HUDEP-2 (cell line): ENCODE results near the gene PCDHGC3.

Experiments
- DNase-seq, 76 experiments: peaks; one replicate each; lab custom pipeline; 2025; ENCODE audit not compliant: unreplicated experiment in 76 of 76; lab: John Stamatoyannopoulos, UW

PCDHGC3 gene

DNA sequence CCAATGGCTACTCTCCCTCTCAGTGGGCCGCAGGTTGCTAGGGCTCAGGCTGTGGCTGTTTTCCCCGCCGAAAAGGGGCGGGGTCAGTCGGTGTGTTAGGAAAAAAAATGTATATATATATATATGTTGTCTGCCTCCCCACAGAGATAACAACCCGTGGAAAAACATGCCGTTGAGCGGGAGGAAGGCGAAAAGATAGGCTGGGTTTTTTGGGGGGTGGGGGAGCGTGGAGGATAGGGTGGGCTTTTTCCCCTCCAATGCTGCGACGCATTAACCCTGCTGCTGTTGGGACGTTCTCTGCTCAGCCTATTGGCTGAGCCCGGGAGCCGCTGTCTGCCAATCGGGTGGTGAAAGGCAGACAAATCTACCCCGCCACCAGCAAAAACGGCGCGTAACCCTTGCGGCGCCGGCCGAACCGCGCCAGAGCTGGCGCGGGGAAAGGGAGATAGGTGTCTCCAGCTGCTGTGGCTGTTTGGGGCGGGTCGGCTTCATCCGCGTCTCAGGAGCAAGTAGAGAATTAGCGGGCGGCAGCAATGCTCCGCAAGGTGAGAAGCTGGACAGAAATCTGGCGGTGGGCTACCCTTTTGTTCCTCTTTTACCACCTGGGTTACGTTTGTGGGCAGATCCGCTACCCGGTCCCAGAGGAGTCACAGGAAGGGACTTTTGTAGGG, 9.0 kb downstream of the PCDHGC3 start, which contains the start of gene PCDHGC4:
Gene PCDHGC4 (plus strand): TSS at position 390 of the 671 bp plus-strand sequence. CDS start 144 bp downstream, at position 534.
- no peak for DNase-seq

- no peak for DNase-seq
Measured at GRCh38 chr5:141485321-141486055, 9.7 kb downstream of the PCDHGC3 start.

- DNase-seq, result no peak
Measured at GRCh38 chr5:141486091-141486490, 10.3 kb downstream of the PCDHGC3 start.

- no peak for DNase-seq
Measured at GRCh38 chr5:141487131-141487530, 11.4 kb downstream of the PCDHGC3 start.

DNA sequence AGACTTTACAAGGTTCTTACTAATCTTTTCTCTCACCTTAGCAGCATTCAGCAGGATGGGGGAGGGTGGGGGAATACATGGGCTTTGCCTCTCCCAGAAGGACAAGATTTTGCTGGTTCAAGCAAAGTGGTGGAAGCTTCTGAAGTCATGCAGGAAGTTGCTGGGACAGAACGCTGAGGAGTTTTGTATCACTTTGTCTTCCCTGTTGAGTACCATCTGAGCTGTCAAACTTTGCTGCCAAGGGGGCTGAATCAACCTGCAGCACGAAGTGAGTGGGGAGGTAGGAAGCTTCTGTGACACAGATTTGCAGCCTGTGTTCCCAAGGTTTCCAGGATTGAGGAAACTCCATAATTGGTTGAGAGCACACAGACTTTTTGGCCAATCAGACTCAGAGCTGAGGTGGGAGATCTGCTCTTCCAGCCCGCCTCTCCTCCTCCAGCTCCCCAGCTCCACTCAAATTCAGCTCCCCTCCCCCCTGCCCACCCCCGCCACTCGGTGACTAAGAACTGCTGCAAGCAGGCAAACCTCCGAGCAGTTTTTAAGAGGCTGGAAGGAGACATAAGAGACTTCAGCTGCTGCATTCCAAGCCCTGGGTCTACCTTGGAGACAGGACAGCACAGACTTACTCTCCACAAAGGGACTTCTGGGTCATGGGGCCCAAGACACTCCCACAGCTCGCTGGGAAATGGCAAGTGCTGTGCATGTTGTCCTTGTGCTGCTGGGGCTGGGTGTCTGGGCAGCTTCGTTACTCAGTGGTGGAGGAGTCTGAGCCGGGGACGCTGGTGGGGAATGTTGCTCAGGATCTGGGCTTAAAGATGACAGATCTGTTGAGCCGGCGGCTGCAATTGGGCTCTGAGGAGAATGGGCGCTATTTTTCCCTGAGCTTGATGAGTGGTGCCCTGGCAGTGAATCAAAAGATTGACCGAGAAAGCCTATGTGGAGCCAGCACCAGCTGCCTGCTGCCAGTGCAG, 13.1 kb downstream of the PCDHGC3 start, which contains the start of gene PCDHGC5:
Gene PCDHGC5 (plus strand): TSS at position 491 of the 971 bp plus-strand sequence. CDS start 160 bp downstream, at position 651.
- DNase-seq, result no peak

GRCh38 chr5:141489841-141490240, 14.1 kb downstream of the PCDHGC3 start:
- DNase-seq, result no peak

- no peak for DNase-seq
Measured at GRCh38 chr5:141490271-141490670, 14.5 kb downstream of the PCDHGC3 start.

GRCh38 chr5:141490771-141491170, 15.0 kb downstream of the PCDHGC3 start:
- no peak for DNase-seq

- no peak for DNase-seq
Measured at GRCh38 chr5:141491323-141492167, 15.8 kb downstream of the PCDHGC3 start.

DNA sequence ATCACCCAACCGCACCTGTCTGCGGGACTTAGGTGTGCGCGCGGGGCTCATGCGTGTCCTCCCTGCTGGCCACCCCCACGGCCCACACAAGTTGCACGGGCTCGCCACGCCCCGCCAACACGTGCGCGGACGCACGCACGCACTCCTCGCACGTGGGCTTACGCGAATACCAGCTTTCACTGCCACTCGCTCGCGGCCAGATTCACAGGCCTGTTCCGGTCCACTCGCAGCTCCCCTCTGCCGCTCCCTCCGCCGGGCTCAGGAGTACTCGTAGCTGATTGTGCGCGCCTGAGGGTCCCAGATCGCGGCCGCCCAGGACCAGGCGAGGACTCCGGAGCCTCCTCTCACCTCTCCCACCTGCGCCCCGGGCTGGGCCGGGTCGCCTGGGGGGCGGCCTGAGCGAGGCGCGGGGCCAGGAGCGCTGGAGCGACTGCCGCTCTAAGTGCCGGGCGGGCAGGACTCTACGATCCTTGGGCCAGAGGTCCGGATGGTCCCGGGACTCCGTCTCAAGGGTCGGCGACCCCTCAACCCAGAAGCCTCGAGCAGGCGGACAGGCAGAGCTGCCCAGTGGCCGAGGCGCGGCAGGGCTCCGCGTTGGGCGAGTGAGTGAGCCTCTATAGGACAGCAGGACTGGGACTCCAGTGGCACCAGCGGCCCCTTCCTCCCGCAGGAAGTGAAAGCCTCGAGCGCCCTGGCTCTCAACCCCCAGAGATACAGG, 16.6 kb downstream of the PCDHGC3 start:
- DNase-seq, result no peak

DNA sequence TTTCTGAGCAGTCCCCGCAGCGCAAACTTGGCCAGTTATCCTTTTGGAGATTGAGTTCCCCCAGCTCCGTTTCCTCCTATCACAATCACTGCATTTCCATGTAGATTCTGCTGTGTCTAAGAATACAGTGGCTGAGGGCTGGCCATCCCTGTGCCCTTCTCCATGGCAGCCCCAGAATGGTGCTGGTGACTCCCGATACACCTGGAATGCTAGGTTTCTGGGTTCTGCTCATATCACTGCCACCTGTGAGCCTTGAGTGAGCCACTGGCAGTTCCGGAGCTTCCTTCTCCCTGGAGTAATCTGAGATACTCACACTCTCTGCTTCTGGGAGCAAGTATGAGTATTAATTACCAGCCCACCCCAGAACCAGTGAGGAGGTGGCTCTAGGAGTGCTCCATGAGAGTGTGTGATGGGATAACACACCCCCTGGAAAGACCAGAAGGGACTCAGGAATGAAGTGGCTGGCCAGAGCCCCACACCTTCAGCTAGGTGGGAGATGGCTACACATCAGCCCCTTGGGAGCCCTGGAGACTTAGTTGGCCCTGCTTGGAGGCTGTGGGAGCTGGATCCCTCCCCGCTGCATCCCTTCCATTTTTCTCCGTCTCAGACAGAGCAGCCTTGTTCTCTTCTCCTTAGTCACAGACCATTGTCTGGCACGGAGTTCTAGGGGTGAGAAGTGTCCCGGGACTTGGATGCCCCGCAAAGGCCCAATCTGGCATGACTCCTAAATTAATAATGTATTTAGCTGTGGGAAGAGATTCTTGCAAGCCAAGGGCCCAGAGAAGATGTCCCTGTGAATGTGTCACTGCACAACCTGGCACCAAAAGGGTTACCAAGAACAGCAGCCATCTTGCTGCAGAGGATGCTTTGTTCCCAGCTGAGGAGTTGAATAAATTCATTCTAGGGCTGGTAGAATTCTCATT, 18.0 kb downstream of the PCDHGC3 start:
- no peak for DNase-seq

- no peak for DNase-seq
Measured at GRCh38 chr5:141494761-141495452, 19.1 kb downstream of the PCDHGC3 start.

GRCh38 chr5:141495453-141495811, 19.7 kb downstream of the PCDHGC3 start:
- DNase-seq, result no peak

DNA sequence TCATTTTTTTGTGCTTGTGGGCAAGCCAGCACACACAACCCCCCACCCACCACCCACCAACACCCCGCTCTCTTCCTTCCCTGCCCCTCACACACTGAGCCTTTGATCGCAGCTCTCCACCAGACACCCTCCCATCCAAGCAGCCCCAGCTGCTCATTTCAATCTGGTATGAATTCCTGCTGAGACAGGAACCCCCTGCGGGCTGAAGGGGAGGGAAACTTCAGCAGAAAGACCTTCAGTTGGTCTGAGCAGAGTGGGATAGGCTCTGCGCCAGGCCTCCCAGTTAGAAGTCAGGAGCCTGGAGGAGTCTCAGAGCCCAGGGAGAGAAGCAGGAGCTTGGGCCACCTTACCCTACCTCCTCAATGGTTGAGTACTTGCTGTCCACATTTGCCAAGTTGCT, 20.3 kb downstream of the PCDHGC3 start:
- no peak for DNase-seq

- no peak for DNase-seq
Measured at GRCh38 chr5:141501761-141502160, 26.0 kb downstream of the PCDHGC3 start.

DNA sequence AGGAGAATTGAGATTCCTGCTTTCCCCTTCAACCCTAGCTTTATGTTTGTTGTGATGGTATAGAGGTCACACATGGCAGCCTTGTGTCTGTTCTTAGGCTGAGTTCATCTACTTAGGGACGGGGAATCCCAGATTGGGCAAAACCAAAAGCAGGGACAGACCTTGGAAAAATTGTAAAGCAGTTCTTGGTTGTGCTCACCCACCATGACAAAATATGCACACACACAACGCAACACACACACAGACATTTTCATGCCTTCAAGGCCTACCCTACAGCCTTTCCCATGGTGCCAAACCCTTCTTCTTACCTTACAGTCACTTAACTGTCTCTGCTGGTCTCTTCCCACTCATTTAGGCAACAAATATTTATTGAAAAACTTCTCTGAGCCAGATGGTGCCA, 27.9 kb downstream of the PCDHGC3 start:
- no peak for DNase-seq

DNA sequence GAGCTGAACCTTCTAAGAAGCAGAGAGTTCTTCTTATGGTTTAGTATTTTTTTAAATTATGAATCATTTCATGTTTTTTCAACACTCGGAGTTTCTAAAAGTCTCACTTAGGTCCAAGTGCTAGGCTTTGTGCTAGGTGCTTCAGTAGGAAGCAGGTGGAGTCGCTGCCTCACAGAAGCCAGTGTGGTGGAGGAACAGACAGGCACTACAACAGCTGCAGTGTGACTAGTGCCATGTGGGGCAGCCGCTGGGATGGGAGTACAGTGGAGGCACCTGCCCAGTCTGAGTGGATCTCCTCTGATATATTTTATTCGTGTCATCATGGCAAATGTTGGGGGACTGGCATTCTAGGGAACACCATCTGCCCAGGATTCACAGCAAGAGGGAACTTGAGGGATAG, 28.4 kb downstream of the PCDHGC3 start:
- no peak for DNase-seq
